NCI-H446 treated with DMSO at 0.1 percent for 48 hours (cell line): ENCODE results near the gene ANKRD13B.

Source experiments
- DNase-seq: peaks from one replicate; lab custom pipeline; 2025; lab: John Stamatoyannopoulos, UW

Gene ANKRD13B

GRCh38 chr17:29568331-29569244 is 24.3 kb upstream of the ANKRD13B start, which contains the start of gene TP53I13:
TP53I13 (plus strand) TSS chr17:29568701; CDS start chr17:29568759, 58 bp downstream.
- peak; percentile 60 for DNase-seq

DNA sequence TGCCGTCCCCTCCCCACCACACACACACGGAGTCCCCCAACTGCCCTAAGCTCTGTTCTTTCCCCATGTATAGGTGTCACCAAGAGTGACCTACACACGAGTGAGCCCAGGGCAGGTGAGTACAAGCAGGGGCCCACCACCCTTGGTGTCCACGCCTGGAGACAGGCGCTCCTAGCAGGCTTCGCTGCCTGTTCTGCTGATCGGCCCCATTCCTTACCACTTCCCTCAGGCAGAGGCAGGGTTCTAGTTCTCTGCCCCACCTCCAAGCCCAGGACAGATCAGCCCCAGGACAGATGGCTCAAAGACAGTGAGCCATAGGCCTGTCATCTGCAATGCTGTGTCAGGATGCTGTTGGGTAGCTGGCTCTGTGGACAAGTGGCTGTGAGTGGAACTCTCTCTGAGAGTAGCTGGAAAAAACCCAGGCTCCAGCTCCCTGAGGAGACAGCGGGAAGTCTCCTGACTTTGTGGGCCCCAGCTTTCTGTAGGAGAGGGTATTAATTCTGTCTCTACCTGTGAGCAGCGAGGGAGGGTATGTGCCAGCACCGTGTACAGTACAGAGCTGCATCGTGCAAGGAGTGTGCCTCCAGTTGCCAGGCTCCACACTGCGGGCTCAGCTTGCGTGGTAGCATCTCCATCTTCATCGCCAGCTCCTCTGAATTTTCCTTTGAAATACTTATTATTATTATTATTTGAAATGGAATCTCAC is 23.5 kb upstream of the ANKRD13B start:
- no peak for DNase-seq

GRCh38 chr17:29570521-29570920 is 22.4 kb upstream of the ANKRD13B start:
- no peak for DNase-seq

DNA sequence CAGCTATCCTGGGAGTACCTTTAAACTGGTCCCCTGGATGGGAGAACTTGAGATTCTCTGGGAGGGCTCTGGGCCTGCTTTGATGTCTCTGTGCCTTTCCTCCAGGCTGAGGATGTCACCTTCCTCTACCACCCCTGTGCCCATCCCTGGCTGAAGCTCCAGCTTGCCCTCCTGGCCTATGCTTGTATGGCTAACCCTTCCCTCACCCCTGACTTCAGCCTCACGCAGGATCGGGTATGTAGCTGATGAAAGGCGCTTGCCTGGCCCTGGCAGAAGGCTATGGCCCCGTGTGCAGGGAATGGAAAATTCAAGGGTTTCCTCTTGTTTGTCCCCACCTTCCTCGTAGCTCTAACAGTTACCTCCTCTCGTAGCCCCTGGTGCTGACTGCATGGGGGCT is 21.4 kb upstream of the ANKRD13B start:
- DNase-seq = no peak

DNA sequence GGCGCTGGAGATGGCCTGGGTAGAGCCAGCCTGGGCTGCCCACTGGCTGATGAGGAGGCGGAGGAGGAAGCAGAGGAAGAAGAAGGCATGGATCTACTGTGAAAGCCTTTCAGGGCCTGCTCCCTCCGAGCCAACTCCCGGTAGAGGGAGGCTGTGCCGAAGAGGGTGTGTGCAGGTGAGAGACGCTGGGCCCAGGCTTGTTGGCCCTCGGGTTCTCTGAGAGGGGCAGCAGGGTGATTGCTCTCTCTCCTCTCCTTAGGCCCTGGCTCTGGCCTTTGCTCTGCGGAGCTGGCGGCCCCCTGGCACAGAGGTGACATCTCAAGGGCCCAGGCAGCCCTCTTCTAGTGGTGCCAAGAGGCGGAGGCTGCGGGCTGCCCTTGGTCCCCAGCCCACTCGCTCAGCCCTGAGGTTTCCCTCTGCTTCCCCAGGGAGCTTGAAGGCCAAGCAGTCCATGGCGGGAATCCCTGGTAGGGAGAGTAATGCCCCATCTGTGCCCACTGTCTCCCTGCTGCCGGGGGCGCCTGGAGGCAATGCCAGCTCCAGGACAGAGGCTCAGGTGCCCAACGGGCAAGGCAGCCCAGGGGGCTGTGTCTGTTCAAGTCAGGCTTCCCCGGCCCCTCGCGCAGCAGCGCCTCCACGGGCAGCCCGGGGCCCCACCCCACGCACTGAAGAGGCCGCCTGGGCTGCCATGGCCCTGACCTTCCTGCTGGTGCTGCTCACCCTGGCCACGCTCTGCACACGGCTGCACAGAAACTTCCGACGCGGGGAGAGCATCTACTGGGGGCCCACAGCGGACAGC is 20.9 kb upstream of the ANKRD13B start:
- no peak for DNase-seq

DNA sequence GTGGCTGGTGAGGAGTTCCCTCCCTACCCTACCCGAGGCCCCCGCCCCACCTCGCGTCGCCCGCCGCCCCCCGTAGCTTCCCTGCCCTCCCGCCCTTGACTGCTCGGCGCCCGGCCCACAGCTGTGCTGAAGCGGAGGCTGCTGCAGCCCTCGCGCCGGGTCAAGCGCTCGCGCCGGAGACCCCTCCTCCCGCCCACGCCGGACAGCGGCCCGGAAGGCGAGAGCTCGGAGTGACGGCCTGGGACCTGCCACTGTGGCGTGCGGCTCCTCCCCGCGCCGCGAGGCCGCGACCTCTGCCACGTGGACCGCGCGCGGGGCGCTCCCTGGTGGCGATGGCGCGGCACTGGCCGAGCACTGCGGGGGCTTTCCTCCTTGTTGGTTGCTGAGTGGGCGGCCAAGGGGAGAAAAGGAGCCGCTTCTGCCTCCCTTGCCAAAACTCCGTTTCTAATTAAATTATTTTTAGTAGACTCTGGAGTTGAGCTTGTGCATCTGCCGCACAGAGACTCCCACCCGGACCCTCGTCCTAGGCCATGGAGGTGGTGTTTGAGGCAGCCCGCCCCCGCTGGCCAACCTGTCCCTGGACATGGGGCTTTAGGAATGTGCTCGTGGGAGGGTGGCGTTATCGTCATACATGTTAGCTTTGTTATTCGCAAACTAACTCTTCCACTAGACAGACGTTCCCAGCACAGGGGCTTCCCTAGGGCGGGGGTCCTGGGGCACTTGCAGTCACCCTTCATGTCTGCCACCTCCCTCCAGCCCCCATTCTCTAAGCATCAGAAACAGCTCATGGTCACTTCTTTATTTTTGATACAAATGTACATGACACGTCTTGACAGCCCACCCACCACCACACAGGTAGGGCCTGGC is 20.0 kb upstream of the ANKRD13B start:
- no peak for DNase-seq

GRCh38 chr17:29573558-29573869 is 19.4 kb upstream of the ANKRD13B start:
- DNase-seq = no peak

GRCh38 chr17:29573871-29574731 is 18.8 kb upstream of the ANKRD13B start:
- no peak for DNase-seq

DNA sequence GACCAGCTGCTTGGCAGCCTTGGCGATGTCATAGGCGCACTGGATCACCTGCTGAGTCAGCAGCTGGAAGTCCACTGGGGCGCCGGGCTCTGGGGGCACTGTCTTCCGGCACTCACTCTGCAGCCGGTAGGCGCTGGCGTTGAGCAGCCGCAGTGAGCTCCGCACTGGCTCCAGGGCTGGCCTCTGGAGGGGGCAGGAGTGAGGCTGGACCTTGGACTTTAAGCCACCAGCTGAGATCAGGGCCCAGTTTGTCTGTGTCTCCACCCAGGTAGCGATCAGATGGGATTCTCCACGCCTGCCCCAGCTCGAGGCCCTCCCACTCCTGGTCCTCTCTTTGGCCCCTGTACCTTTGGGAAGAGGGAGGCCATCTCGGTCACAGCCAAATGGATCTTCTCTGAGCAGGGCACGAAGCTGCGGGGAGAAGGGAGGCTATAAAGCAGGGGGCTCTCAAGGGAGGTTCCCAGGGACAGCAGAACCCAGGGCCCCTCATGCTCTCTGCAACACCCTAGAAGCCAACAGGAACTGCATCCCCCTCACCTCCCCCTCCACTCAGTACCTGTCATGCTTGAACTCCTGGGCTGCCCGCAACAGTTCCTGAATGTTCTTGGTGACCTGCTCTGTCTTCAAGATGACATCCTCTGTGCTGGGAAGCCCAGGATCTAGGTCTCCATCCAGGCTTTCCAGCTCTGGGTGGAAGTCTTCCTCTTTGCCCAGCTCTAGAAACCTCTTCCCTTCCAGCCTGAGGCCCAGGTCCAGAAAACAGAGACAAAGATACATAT is 18.0 kb upstream of the ANKRD13B start:
- no peak for DNase-seq

DNA sequence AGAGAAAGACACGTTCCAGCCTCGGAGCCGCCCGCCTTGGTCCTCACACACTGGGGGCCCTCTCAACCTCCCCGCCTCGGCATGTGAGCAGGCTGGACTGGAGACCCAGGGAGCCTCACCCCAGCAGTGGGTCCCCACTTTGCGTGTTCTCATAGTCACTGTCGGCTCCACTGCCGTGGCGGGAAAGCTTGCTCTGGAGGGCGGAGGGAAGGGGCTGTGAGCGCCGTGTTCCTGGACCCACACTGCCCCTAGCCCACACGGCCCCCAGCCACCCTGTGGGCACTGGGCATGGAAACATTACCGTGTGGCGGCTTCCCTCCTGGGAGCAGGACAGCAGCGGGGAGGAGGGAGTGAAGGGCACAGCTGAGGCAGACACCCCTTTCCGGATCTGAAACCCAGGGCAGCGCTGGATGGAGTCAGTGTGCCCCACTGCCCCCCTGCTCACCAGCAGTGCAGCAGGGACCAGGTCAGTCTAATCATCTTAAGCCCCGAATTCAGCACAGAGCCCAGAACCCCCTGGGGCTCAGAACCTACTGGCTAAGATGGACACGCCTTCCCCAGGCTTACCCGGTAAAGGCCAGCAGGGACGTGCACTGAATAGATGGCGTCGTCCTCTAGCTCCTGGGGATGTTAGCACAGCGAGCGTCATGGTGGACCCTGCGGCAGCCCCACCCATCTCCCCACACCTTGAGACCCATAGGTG is 17.3 kb upstream of the ANKRD13B start:
- no peak for DNase-seq

DNA sequence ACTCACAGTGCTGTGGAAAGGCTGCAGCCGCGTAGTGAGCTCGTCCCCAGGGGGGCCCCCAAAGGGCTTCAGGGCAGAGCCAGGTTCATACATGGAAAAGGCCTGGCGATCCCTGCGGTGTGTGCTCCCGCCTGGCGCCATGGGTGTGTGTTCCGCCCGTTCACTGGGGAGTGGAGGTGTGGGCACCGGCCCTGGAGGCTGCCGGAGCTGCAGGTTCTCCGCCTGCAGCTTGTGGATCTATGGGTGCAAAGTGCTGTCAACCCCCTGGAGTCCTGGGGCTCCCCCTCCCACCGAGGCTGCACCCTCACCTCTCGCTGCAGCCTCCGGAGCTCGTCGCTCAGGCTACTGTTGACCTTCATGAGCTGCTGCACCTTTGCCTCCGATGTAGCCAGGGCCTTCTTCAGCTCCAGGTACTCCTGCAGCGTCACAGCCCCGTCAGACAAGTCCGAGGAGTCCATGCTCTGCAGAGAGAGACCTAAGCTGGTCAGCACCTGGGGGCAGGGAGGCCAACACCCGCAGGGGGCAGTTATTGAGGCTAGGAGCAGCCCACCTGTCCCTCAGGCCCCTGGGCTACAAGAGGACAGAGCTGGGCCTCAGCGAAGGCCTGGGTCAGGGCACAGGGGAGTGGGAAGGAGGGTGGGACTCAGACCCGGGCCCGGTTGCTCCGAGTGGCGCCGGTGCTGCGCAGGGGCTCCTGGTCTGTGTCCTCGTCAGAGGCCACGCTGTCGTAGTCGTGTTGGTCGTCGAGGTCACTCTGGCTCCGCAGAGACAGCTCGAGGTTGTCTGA is 16.5 kb upstream of the ANKRD13B start:
- no peak for DNase-seq

- DNase-seq = no peak
Observed at GRCh38 chr17:29577001-29577370, 15.9 kb upstream of the ANKRD13B start.

- DNase-seq = no peak
Observed at GRCh38 chr17:29577385-29578211, 15.3 kb upstream of the ANKRD13B start.

DNA sequence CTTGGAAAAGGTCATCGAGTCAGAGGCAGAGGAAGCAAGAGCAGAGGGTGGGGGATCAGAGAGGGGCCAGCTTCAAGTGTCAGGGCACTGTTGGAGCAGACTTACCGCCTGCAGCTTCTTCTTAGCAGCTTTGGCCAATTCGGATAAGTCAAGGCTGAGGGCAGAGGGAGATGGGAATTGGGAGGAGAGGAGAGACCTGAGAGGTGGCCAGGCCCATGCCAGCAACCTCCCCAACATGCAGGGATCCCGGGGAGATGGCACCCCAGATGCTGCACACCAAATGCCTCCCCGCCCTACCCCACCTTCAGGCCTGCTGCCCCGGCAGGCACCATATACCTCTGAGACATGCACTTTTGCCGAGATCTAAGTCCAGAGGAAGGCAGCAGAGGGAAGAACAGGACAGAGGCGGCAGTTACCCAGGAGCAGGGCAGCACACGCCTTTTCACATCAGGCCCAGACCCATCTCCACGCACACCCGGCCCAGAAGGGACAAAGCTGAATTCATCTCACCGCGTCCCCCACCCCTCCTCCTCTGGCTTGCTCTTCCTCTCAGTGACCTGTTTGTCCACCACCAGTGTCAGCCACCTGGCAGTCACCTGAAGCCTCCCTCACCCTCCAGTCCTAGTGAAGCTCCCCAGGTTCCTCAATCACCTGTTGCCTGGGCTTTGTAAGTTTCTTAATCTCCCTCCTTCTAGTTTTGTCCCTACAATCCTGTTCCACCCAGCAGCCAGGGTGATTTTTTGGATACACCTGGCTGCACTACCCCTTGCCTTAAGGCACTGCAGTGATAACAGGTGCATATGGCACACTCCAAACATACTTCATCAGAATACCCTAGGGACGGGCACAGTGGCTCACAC is 14.1 kb upstream of the ANKRD13B start:
- DNase-seq = no peak

DNA sequence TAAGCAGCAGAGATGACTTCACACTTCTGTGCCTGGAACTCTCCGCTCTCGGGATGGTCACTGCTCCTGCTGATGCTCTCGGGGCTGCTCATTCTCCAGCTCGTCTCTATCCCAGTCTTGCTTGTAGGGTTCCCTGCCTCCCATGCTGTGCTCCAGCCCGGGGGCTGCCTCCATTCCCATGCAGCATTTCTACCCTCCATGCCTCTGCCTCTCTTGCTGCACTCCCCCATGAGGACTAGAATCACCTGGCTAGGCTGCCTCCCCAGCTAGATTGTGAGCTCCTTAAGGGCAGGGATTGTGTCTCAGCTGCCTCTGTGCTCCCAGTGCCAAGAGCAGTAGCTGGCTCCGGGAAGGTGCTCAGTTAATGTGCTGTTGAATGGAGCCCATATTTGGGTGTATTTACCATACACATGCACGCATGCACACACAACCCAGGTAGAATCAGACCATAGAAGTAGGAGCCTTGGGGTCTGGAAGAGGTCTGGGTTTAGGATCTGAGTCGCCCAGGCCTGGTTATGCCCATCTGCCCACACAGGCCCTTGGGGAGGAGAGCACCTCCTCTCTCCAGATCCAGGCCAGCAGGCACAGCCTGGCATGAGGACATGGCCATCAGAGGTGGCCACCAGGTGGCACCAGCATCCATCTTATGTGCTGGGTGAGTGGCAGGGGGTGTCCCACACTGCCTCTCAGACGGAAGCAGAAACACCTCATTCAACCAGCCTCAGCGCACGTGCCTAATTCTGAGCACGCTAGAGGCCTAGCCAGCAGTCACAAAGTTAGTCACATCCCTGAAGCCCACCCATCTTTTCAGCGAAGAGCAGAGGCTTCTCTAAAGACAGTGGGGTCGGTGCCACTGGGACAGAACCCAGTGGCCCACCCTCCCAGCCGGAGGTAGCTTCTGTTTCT is 12.8 kb upstream of the ANKRD13B start:
- peak; percentile 24 for DNase-seq
